Dedifferentiated amniotic fluid mesenchymal stem cell (primary cell): ENCODE measurements around the gene HNRNPUL1.
"Not testable (repeated sequence)": the region's sequence is repeated elsewhere in the genome, so short reads cannot be mapped to it uniquely, and the experiment has no call there.

Experiments used
- DNase-seq: peaks from one replicate; pipeline ENCODE4 v3.0.0-alpha.2; 2016; ENCODE audit errors: extremely low spot score

HNRNPUL1 gene

DNA sequence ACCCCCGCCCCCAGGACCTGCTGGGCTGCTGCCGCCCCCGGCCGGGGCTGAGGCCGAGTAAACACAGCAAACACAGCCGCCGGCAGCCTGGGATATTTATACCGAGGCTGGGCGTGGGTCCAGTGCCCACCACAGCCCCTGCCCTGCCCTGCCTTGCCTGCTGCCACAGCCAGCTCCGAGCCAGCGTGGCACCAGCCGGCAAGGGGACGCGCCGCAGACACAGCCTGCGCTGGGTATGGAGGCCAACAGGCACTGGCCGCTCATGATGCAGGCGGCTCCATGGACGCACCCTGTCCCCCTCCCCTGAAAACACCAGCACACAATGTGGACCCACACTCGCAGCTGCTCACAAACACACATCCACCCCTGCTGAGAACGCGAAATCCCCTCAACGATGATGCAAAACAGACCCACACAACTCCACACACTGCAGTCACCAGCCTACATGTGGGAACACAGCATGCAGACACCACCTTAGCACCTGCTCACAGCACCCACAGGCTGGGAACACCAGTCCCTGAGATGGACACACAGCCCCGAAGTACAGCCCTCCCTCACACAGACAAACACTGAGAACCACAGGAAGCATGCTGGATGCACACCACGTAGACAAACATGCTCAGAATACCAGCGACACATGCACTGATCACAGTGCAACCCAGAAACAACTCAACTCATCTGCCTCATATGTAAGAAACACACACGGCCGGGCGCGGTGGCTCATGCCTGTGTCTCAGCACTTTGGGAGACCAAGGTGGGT, 62.0 kb downstream of the HNRNPUL1 start:
- no peak for DNase-seq

DNA sequence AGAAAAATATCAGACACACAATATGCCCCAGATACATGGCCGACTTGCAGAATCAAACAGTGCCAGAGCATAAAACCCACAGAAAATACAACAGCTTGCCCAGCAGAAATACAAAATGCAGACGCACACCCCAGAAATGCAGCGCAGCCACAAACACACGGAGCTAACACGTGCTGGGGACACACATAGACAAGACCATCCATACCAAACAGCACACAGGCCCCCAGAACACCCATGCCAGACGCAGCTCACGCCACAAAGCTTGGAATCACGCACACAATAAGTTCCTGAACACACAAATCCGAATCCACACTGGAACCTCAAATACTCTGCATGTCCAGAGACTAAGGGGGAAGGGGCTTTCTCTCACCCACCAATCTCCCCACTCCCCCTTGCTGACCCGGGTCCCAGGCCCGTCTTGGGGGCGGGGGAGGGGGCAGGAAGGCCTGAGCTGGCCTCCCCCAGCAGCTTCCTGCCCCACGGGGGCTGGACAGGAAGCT, 63.0 kb downstream of the HNRNPUL1 start:
- no peak for DNase-seq

DNA sequence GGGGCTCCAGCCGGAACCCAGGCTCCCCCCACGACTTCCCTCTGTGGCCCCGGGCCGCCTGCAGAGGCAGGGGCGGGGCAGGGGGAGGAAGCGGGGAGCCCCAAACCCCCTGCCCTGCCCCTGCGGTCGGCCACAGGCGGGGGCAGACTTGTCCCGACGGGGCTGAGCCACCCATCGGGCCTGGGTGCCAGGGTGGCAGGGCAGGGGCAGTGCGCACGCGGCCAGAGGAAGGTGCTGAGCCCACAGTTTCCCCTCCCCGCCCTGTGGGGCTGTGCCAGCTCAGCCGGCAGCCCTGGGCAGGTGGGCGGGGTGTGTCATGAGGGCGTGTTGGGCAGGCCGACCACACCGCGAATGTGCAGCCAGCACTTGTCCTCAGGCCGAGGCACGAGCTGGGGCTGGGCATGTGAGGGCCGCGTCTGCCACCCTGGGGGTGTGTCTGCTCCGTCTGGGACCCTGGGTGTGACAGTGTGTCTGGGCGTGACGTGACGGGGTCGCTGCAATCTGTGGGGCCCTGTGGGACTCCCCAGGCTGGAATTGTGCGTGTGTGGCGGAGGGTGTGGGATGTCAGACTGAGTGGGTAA, 63.5 kb downstream of the HNRNPUL1 start:
- DNase-seq = no peak

DNA sequence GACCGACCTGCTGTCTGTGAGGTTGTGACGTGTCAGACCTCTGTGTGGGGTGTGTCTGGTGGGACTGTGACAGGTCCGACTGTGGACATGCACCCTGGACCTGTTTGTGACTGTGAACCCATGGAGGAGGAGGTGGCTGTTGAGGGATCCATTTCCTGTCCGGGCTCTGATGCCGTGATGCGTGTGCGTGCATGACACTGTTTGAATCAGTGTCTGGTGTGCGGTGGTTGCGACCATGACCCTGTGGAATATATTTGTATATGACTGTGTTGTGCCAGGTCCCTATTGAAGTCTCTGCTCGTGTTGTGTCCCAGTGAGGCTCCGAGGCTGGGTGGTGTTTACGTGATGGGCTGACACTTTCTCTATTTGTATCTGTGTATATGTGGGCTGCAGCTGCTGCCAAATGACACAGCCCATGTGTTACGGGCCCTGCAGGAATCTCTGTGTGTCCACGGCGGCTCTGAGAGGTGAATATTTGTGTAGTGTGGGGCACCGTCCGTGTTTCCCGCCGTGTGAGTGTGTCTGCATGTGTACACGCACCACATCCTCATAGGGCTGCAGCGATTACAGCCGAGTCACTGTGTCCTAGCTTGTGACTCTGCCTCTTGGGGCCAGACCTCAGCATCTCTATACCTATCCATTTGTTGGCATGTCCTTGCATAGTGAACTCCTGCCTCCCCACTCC, 64.1 kb downstream of the HNRNPUL1 start:
- no peak for DNase-seq

DNA sequence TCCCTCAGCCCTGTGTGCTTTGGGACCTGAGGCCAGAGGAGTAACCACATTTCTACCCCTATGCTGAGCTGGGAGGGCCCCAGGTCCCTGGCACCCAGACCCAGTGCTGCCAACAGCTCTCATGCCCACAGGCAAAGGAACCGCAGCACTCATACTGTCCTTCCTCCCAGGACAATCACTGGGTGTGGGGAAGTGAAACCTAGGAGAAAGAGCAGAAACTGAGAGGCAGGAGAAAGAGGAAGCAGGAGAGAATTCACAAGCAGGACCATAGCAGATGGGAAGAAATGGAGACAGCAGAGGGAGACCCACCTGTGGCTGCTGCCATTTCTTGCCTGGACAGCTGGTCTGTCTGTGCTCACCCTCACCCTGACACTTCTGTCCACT, 64.7 kb downstream of the HNRNPUL1 start:
- DNase-seq = no peak

DNA sequence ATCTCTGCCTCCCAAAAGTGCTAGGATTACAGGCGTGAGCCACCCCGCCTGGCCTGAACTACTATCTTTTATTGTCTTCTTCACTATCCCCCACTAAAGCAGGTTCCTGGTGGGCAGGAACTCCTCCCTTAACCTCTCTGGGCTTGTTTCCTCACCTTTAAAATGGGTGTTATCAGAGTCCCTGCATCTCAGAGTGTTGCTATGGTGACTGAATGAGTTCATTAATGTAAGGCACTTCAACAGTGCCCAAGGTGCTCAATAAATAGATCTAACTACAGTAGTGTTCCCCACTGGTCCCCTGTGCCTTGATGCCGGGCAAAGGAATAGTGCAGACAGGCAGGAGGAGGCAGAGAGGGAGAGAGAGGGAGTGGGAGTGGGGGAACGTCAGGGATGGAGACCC, 66.3 kb downstream of the HNRNPUL1 start:
- no peak for DNase-seq

DNA sequence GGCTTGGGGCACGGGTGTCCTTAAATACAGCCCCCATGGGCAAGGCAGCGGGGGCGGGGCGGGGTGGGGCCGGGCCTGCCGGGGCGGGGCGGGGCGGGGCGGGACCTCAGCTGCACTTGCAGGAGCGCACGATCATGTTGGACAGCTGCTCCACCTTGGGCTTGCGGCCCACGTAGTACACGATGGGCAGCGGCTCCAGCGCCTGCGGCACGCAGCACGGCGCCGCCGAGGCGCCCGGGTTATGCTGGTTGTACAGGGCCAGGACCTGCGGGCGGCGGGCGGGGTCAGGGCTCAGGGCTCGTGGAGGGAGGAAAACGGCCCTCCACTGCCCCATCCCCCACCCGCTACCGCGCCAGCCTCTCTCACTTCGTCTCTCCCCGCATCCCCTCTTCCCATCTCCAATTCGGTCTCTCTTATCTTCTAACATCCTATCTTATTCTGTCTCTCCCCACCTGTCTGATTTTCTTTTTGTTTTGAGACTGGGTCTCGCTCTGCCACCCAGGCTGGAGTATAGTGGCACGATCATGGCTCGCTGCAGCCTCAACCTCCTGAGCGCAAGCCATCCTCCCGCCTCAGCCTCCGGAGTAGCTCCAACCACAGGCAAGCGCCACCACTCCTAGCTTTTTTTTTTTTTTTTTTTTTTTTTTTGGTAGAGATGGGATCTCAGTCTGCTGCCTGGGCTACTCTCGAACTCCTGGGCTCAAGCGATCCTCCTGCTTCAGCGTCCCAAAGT, 66.9 kb downstream of the HNRNPUL1 start:
- no peak for DNase-seq

DNA sequence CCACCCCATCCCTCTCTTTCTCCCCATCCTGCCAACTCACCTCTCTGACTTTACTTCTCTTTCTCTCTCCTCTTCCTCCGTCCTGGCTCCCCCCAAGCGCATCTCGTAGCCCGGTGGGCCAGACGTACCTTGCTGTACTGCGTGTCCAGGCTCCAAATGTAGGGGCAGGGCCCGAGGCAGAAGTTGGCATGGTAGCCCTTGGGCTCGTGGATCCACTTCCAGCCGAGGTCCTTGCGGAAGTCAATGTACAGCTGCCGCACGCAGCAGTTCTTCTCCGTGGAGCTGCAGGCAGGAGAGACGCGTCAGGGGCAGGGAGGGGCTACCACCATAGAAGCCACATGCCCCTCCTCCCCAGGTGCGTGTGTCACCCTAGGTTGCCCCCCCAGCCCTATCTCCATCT, 67.8 kb downstream of the HNRNPUL1 start:
- no peak for DNase-seq

DNA sequence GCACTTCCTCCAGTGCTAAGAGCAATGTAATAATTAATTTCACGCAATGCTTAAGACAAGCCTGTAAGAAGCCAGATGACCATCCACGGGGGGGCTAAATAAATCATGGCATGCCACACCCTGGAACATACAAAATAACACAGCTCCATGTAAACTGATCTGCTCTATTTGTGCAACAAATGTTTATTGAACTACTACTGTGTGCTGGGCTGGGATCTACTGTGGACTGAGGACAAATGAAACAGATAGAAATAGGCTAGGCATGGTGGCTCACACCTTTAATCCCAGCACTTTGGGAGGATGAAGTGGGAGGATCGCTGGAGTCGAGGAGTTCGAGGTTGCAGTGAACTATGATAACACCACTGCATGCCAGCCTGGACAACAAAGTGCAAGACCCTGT, 68.3 kb downstream of the HNRNPUL1 start:
- DNase-seq = no peak

DNA sequence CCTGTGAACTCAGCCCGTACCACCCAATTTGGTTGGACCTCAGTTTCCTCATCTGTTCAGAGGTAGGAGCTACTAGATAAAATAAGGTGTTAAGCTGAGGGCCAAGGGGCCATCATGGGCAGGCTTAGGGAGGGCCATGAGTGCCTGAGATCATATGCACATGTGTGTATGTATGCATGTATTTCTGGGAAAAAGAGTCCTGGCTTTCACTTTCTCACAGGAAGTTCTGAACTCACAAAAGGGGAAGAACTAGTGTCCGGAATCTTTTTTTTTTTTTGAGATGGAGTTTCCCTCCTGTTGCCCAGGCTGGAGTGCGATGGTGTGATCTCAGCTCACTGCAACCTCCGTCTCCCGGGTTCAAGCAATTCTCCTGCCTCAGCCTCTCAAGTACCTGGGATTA, 70.6 kb downstream of the HNRNPUL1 start:
- DNase-seq = no peak

DNA sequence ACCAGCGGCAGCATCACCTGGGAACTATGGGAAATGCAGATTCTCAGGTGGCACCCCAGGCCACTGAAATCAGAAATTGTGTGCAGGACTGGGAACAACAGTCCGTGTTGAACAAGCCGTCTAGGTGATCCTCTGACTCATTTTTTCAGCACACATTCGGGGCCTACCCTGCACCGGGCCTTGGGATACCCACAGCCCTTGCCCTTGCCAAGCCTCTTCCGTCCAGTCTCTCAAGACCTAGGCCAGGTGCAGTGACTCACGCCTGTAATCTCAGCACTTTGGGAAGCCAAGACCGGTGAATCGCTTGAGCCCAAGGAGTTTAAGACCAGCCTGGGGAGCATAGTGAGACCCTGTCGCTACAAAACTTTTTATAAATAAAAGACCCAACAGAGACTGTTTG, 71.3 kb downstream of the HNRNPUL1 start:
- DNase-seq = no peak

DNA sequence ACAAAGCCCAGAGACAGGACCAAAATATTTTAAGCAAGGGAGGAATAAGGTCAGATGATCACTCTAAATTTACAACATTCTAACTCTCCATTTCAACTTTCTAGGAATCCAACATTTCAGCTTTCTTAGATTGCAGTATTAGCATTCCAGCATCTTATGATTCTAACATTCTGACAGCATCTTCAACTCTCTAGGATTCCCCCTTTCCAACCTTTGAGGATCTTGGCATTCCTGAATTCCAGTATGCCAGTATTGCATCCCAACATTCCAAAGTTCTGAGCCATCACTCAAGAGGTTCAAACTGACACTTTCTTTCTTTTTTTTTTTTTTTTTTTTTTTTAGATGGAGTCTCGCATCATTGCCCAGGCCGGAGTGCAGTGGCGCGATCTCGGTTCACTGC, 75.8 kb downstream of the HNRNPUL1 start:
- DNase-seq = no peak

DNA sequence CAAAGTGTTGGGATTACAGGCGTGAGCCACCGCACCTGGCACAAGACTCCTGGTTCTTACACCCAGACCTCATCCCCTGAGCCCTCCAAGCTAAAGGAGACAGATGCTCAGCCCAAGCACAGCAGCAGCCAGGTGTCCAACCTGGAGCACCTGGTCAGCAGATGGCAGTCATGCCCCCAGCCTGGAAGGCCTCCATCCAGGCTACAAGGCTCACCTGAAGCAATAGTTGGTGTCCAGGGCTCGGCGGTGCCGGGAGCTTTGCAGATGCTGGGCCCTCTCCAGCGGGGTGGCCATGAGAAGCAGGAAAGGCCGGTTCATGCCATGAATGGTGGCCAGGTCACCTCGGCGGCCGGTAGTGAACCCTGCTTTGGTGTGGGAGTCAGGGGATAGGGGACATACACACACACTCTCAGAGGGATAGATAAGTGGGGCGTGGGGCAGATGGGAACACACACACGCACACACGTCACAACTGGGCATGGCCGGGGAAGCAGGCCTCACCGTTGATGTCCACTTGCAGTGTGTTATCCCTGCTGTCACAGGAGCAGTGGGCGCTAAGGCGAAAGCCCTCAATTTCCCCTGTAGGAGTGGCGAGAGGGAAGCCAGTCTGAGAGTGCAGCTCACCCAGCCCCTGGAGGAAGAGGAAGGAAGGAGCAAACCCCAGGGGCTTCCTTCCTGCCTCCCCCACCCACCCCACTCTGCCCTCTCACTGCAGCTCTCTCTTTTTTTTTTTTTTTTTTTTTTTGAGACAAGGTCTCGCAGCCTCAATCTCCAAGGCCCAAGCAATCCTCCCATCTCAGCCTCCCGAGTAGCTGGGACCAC, 77.7 kb downstream of the HNRNPUL1 start:
- DNase-seq = no peak

DNA sequence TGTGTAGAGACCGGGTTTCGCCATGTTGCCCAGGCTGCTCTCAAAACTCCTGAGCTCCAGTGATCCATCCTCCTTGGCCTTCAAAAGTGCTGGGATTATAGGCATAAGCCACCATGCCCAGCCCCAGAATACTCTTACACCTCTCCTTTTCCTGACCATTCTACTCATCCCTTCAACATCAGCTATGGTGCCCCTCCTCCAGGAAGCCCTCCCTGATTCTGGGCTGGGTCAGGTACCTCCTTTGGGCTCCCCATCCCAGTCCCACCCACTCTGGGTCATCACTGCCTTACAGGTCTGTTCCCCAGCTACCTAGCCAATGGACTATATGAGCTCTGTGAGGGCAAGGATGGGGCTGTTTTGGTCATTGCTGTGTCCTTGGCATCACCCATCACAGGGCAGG, 80.0 kb downstream of the HNRNPUL1 start:
- DNase-seq = no peak

DNA sequence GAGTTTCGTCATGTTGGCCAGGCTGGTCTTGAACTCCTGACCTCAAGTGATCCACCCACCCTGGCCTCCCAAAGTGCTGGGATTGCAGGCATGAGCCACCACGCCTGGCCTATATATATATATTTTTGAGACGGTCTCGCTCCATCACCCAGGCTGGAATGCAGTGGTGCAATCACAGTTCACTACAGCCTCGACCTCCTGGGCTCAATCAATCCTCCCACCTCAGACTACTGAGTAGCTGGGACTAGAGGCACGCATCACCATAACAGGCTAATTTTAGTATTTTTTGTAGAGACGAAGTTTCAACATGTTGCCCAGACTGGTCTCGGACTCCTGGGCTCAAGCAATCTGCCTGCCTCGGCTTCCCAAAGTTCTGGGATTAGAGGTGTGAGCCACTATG, 82.7 kb downstream of the HNRNPUL1 start:
- DNase-seq = not testable (repeated sequence)

DNA sequence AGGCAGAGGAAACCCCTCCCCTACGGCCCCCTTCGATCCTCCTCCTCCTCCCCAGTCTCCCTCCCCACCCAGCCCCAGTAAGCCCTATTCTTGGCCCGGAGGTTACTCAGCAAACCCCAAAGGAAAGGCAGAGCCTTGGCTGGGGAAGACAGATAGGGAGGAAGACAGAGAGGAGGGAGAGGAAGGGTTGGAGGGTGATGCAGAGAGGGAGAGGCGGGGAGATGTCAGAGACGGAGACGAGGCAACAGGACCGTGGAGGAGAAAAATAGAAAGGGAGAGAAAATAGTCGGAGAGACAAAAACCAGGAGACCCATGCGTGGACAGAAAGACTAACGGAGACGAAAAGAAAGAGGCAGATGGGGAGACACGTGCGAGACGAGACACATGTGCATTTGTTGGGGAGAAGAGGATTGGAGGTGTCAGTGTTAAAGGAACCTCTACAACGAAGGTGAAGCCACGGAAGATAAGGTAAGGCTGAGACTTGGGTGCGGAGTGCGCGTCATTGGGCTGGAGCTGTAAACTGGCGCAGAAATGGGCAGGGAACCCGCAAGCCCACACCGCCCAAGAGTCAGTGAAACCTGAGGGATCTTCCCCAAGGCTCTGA, 86.7 kb downstream of the HNRNPUL1 start:
- no peak for DNase-seq

DNA sequence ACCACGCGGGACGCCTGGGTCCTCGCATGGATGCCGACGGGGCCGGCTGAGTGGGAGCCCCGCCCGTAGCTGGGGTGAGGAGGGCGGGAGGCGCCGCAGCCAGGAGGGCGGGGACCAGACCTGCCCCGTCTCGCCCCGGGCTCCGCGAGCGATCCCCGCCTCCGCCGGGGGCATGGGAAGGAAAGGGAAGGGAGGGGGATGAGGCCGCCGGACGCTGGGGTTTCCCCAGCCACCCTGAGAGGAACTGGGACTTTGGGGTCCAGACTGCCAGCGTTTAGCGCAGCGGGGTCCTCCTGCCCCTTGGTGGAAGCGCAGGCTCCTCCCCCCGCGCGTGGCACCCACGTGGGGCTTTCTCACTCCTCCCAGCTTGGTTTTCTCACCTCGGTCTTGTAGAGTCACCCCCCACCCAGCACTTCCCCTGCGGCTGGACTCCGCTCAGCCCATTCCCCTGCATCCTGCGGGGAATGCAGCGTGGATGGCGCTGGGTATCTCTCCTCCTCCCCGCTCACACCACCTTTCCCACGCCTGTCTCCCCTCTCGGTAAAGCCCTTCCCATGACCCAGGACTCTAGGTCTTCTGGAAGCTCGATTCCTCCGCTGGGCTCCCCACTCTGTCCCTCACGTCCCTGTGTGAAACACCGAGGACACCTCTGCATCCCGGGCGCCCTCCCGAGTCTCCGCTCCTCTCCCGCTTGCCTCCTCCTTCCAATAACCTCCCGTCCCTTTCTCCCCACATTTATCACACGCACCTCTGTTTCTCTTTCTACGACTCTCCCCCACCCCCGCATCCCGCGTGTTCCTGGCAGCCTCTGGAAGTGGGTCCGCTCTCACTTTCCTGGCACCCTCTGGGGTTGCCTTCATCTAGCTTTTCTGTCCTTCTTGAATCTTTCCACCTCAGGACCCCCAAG, 87.4 kb downstream of the HNRNPUL1 start:
- DNase-seq = no peak

DNA sequence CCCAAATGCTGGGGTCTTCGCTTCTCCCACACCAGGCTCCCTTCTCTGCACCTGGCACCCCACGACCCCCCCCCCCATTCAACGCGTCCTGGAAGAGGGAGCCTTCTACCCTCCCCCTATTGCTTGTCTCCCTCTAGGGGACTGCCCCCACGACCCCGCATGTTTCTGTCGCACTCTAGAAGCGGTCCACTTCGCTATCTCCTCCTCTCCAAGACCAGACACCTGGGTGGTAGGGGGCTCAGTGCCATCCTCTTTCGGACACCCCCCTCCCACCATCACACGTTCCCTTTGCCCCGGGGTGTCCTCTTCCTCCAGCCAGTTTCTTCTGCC, 88.1 kb downstream of the HNRNPUL1 start:
- no peak for DNase-seq

DNA sequence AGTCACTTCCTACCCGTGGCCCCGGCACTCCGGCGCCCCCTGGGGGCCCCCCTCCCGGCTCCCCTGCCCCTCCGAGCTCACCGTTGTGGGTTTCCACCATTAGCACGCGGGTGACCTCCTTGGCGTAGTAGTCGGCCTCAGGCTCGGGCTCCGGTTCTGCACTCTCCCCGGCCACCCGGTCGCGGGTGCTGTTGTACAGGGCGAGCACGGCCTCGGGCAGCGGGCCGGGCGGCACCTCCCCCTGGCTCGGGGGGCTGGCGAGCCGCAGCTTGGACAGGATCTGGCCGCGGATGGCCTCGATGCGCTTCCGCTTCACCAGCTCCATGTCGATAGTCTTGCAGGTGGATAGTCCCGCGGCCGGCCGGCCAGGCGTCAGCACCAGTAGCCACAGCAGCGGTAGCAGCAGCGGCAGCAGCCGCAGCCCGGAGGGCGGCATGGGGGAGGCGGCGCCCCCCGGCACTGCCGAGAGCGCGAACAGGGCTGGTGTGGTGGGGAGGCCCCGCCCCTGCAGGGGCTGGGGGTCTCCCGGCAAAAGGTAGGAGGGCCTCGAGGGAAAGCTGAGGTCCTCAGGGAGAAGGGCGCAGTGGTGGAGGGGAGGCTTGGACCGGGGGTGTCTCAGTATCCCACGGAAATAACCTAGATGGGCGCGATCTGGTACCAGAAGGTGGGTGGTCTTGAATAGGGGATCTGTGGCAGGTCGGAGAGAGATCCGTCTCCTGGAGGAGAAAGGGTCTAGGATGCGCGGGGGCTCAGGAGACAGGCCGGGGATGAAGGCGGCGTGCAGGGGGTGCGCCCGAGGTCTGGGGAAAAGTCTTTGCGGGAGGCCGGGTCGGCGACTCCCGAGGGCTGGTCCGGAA, 88.7 kb downstream of the HNRNPUL1 start:
- DNase-seq = peak; percentile 27
